ENCODE data around the gene METTL4. TPM values are rescaled to one million over a fixed set of nuclear protein-coding genes. Genes with fewer than 3 reads are reported as not detected.

The METTL4 gene
- total and polyA plus RNA-seq, 9 of the 15 experiments (the other 6 are each of a cell fraction or from before 2014, with no cell fraction given) = 7.9 to 32.8 (median 22.1) TPM

- TF ChIP-seq, protein P1, sequence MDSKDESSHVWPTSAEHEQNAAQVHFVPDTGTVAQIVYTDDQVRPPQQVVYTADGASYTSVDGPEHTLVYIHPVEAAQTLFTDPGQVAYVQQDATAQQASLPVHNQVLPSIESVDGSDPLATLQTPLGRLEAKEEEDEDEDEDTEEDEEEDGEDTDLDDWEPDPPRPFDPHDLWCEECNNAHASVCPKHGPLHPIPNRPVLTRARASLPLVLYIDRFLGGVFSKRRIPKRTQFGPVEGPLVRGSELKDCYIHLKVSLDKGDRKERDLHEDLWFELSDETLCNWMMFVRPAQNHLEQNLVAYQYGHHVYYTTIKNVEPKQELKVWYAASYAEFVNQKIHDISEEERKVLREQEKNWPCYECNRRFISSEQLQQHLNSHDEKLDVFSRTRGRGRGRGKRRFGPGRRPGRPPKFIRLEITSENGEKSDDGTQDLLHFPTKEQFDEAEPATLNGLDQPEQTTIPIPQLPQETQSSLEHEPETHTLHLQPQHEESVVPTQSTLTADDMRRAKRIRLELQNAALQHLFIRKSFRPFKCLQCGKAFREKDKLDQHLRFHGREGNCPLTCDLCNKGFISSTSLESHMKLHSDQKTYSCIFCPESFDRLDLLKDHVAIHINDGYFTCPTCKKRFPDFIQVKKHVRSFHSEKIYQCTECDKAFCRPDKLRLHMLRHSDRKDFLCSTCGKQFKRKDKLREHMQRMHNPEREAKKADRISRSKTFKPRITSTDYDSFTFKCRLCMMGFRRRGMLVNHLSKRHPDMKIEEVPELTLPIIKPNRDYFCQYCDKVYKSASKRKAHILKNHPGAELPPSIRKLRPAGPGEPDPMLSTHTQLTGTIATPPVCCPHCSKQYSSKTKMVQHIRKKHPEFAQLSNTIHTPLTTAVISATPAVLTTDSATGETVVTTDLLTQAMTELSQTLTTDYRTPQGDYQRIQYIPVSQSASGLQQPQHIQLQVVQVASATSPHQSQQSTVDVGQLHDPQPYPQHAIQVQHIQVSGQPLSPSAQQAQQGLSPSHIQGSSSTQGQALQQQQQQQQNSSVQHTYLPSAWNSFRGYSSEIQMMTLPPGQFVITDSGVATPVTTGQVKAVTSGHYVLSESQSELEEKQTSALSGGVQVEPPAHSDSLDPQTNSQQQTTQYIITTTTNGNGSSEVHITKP (IDR thresholded peaks at IDR 0.05; ENCODE audit: partially characterized antibody) = no peak
- no peak for TF ChIP-seq SIN3B (IDR thresholded peaks at IDR 0.05; ENCODE audit: low read depth)
- no peak for TF ChIP-seq ZNF431 (CRISPR knock-in tag; IDR thresholded peaks at IDR 0.05)
- TF ChIP-seq ZC3H11A (IDR thresholded peaks at IDR 0.05; ENCODE audit: low read depth, low read length) = no peak
- TF ChIP-seq ZNF134 (CRISPR knock-in tag; conservative IDR thresholded peaks at IDR 0.05) = no peak
- TF ChIP-seq FOXA3 (CRISPR knock-in tag; conservative IDR thresholded peaks at IDR 0.05 in 1 of 2, IDR thresholded peaks at IDR 0.05 in 1 of 2) = no peak
- TF ChIP-seq MXD1 (CRISPR knock-in tag; IDR thresholded peaks at IDR 0.05; ENCODE audit: borderline replicate concordance, poor library complexity, severe bottlenecking) = no peak
- TF ChIP-seq ZNF57 (CRISPR knock-in tag; IDR thresholded peaks at IDR 0.05) = no peak
- TF ChIP-seq NCOA1 (IDR thresholded peaks at IDR 0.05; ENCODE audit: low read depth) = no peak
- no peak for TF ChIP-seq STAT5B (CRISPR knock-in tag; IDR thresholded peaks at IDR 0.05)
- no peak for TF ChIP-seq POLR2H (tag; IDR thresholded peaks at IDR 0.05; ENCODE audit: low read depth)
- no peak for TF ChIP-seq NFYB (IDR thresholded peaks at IDR 0.05; ENCODE audit: extremely low read depth, insufficient read length)
- TF ChIP-seq IRF1 (CRISPR knock-in tag; IDR thresholded peaks at IDR 0.05; ENCODE audit: borderline replicate concordance) = no peak
Observed at GRCh38 chr18:2587788-2588187, 16.5 kb upstream of the METTL4 start (continued).

All from K562 (cell line).